HepG2 (cell line): ENCODE measurements around the gene SV2A. TPM values are rescaled to one million over a fixed set of nuclear protein-coding genes. Genes with fewer than 3 reads are reported as not detected.

Source experiments
- AHR ChIP-seq: IDR thresholded peaks from 2 replicates; pipeline ENCODE4 v1.6.1; 2018; ENCODE audit warnings: missing genetic modification reagents, missing compliant biosample characterization
- BATF2 ChIP-seq: sonication (generic); formaldehyde crosslinking; IDR thresholded peaks from 2 replicates; pipeline ENCODE4 v1.8.0; 2022; ENCODE audit warnings: mild to moderate bottlenecking, missing genetic modification reagents, moderate library complexity
- BORCS8-MEF2B ChIP-seq: sonication (generic); formaldehyde crosslinking; IDR thresholded peaks from 2 replicates; pipeline ENCODE4 v1.8.0; 2022; ENCODE audit warnings: mild to moderate bottlenecking, missing genetic modification reagents
- ELF3 ChIP-seq: IDR thresholded peaks from 2 replicates; pipeline ENCODE4 v1.6.1; 2016; ENCODE audit warnings: missing genetic modification reagents, missing compliant biosample characterization
- ETS1 ChIP-seq: sonication (generic); formaldehyde crosslinking; IDR thresholded peaks from 2 replicates; pipeline ENCODE4 v1.4.0; 2020; ENCODE audit warnings: missing genetic modification reagents
- FOXK1 ChIP-seq: sonication (generic); formaldehyde crosslinking; IDR thresholded peaks from 2 replicates; pipeline ENCODE4 v1.4.0; 2020; ENCODE audit warnings: low read depth, missing genetic modification reagents, borderline replicate concordance
- FOXP4 ChIP-seq: sonication (generic); formaldehyde crosslinking; IDR thresholded peaks from 2 replicates; pipeline ENCODE4 v1.4.0; 2020; ENCODE audit warnings: missing genetic modification reagents
- KLF16 ChIP-seq, 2 experiments: sonication (generic) in 1 of 2; formaldehyde crosslinking in 1 of 2; IDR thresholded peaks; 2 replicates each; pipeline versions ENCODE4 v1.6.1 to v1.8.0; 2016 to 2023; ENCODE audit warnings: missing genetic modification reagents in 2 of 2, missing compliant biosample characterization in 1 of 2
- MAF1 ChIP-seq: sonication (generic); formaldehyde crosslinking; IDR thresholded peaks from 2 replicates; pipeline ENCODE4 v1.5.0; 2020; ENCODE audit warnings: missing genetic modification reagents, borderline replicate concordance
- MLLT10 ChIP-seq: sonication (generic); formaldehyde crosslinking; IDR thresholded peaks from 2 replicates; pipeline ENCODE4 v1.4.0; 2020; ENCODE audit warnings: missing genetic modification reagents
- NCOA2 ChIP-seq: sonication (generic); formaldehyde crosslinking; IDR thresholded peaks from 2 replicates; pipeline ENCODE4 v1.8.0; 2022; ENCODE audit warnings: inconsistent platforms
- SMAD3 ChIP-seq: sonication (generic); formaldehyde crosslinking; IDR thresholded peaks from 2 replicates; pipeline ENCODE4 v1.4.0; 2020; ENCODE audit warnings: missing genetic modification reagents
- SPEN ChIP-seq: sonication (generic); formaldehyde crosslinking; IDR thresholded peaks from 2 replicates; pipeline ENCODE4 v1.5.1; 2020; ENCODE audit warnings: low read depth, mild to moderate bottlenecking, missing genetic modification reagents
- TFDP1 ChIP-seq: IDR thresholded peaks from 2 replicates; pipeline ENCODE4 v1.6.1; 2016; ENCODE audit warnings: missing compliant biosample characterization, missing genetic modification reagents, borderline replicate concordance
- ZNF333 ChIP-seq: sonication (generic); formaldehyde crosslinking; IDR thresholded peaks from 2 replicates; pipeline ENCODE4 v1.4.0; 2020; ENCODE audit warnings: mild to moderate bottlenecking, missing genetic modification reagents, borderline replicate concordance
- ZNF740 ChIP-seq: sonication (generic); formaldehyde crosslinking; IDR thresholded peaks from 2 replicates; pipeline ENCODE4 v1.4.0; 2020; ENCODE audit warnings: missing genetic modification reagents
- ZNF747 ChIP-seq: sonication (generic); formaldehyde crosslinking; IDR thresholded peaks from 2 replicates; pipeline ENCODE4 v1.8.1; 2023; ENCODE audit warnings: missing genetic modification reagents, mild to moderate bottlenecking, borderline replicate concordance
- ZNF780A ChIP-seq: sonication (generic); formaldehyde crosslinking; IDR thresholded peaks from 2 replicates; pipeline ENCODE4 v1.8.0; 2022; ENCODE audit warnings: mild to moderate bottlenecking, missing genetic modification reagents, moderate library complexity
- ZNF792 ChIP-seq: IDR thresholded peaks from 2 replicates; pipeline ENCODE4 v1.6.1; 2016
- ZSCAN9 ChIP-seq: IDR thresholded peaks from 2 replicates; pipeline ENCODE4 v1.6.1; 2016; ENCODE audit warnings: borderline replicate concordance
- polyA plus RNA-seq, 8 experiments: library from polyadenylated mRNA; depleted of rRNA in 3 of 8; stranded (reverse) in 7 of 8; unstranded in 1 of 8; fragments of >200 nt; fragmentation: Illumina TruSeq in 4 of 8; extraction: Trizol in 4 of 8; gene quantifications; 2 replicates each; pipeline versions ENCODE4 v1.2.1 to v1.2.3, GENCODE V29; 2011 to 2016; ENCODE audit warnings: low read depth in 4 of 8, missing spikeins in 1 of 8, mixed read lengths in 1 of 8; ENCODE audit not compliant: insufficient read depth in 1 of 8
- total RNA-seq, 5 experiments: library from RNA; depleted of rRNA; stranded (reverse); fragments of >200 nt; fragmentation: Illumina TruSeq; extraction: Trizol; gene quantifications; 2 replicates each; pipeline ENCODE4 v1.2.3, GENCODE V29; 2016; ENCODE audit warnings: low read depth in 1 of 5

SV2A gene
- total and polyA plus RNA-seq, 2 of the 13 experiments (the other 11 are each of a cell fraction or from before 2014, with no cell fraction given), result 0.84 to 1.9 TPM

- TF ChIP-seq SMAD3 (CRISPR knock-in tag) (0 out of 2 replicates have a peak, but pooled peaks have one; percentile 20), ETS1 (CRISPR knock-in tag) (no peak), ZNF792 (CRISPR knock-in tag) (peak; percentile 38; the same call in 1 of the 2 replicates), KLF16 (CRISPR knock-in tag; IDR thresholded peaks at IDR 0.05) (peak in 1 of 2 experiments; percentile 91; a peak in 2 of 4 replicates), ELF3 (CRISPR knock-in tag) (peak; percentile 75), NCOA2 (CRISPR knock-in tag) (no peak), MLLT10 (no peak), TFDP1 (CRISPR knock-in tag) (peak; percentile 76; the same call in 1 of the 2 replicates), ZSCAN9 (CRISPR knock-in tag) (0 out of 2 replicates have a peak, but pooled peaks have one; percentile 45), SPEN (CRISPR knock-in tag) (peak; percentile 84), FOXK1 (CRISPR knock-in tag) (peak; percentile 54; the same call in 1 of the 2 replicates), ZNF747 (no peak), MAF1 (CRISPR knock-in tag) (no peak), ZNF740 (CRISPR knock-in tag) (no peak), BATF2 (CRISPR knock-in tag) (no peak; the same call in 1 of the 2 replicates), BORCS8-MEF2B (CRISPR knock-in tag) (no peak), AHR (CRISPR knock-in tag) (0 out of 2 replicates have a peak, but pooled peaks have one; percentile 38), FOXP4 (peak; percentile 40; the same call in 1 of the 2 replicates), ZNF333 (CRISPR knock-in tag) (no peak), ZNF780A (CRISPR knock-in tag) (0 out of 2 replicates have a peak, but pooled peaks have one; percentile 36)
Observed at GRCh38 chr1:149927563-149928400, 10.1 kb upstream of the SV2A start, which contains the start of gene SF3B4 (continued).
